ENCODE results near the gene CNN3.

Gene CNN3

DNA sequence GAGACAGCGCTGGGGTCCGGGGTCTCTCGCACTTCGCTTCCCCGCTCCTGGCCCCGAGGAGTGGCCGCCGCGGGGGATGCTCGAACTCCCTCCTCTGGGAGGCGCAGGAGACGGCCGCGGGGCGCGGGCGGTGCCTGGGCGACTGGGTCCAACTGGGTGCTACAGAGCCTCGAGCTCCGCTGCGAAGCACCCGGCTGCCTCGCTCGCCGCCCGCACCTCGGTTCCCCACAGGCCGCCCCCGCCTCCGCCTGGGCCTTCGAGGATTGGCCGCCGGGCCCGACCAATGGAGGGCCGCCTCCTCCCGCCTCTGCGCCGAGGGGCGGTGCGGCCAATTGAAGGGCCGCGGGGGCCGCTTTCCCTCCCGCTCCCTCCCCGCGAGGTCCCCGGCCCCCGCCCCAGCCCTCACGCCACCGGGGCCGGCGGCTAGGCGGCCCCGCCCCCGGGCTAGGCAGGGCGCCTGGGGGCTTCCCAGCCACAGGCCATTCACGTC is at the start of gene CNN3:
CNN3 (minus strand) TSS at position 196 of the 490 bp plus-strand sequence. CDS start 216 bp downstream, outside the sequence.
- H3K36me3 Mint-ChIP-seq (ENCODE audit: low read depth), result peaks cover 10% of the 10 kb centered on the region
- H3K27me3 Mint-ChIP-seq (ENCODE audit: low read depth), result no peaks in the 10 kb centered on the region
- no peaks in the 10 kb centered on the region for H3K9me3 Mint-ChIP-seq
- peaks cover 60% of the 10 kb centered on the region for H3K4me1 Mint-ChIP-seq
- H3K27ac Mint-ChIP-seq, result peak within 1 kb of the TSS; percentile 100
- peak within 1 kb of the TSS; percentile 98 to 100 (median 99) for H3K4me3 Mint-ChIP-seq
- no peak for TF ChIP-seq CTCF (IDR thresholded peaks at IDR 0.05; ENCODE audit: unreplicated experiment in 3 of 3)

GRCh38 chr1:94974824-94975223 is 47.9 kb upstream of the CNN3 start:
- H3K27ac Mint-ChIP-seq, result peak overlapping the region; percentile 55 to 91 (median 88)
- no peak for TF ChIP-seq CTCF (IDR thresholded peaks at IDR 0.05; ENCODE audit: unreplicated experiment in 3 of 3)

DNA sequence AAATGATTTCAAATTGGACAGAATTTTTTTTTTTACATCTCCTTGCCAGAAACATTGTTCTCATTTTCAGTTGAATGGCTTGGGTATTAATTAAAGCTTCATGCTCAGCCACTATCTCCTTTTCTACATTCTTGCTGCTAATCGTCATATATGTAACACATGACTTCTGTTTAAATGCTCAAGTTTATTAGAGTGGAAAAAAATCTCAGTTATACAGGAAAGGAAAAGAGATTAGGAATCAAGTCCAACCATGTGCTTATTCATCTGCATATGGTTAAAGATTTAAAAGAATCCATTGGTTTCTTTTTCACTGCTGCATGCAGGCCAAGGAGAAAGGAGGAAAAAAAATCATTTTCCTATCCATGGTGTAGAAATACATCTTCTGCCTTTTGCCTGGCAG is 47.3 kb upstream of the CNN3 start:
- TF ChIP-seq CTCF (IDR thresholded peaks at IDR 0.05; ENCODE audit: unreplicated experiment in 3 of 3), result no peak
- H3K36me3 Mint-ChIP-seq (ENCODE audit: low read depth), result peaks cover 3% of the 10 kb centered on the region
- peak overlapping the region; percentile 55 to 91 (median 88) for H3K27ac Mint-ChIP-seq
- H3K9me3 Mint-ChIP-seq, result no peaks in the 10 kb centered on the region
- no peaks in the 10 kb centered on the region for H3K27me3 Mint-ChIP-seq (ENCODE audit: low read depth)
- peaks cover 44% of the 10 kb centered on the region for H3K4me1 Mint-ChIP-seq
- H3K4me3 Mint-ChIP-seq, result peak overlapping the region in 1 of 3 experiments; percentile 9

More at GRCh38 chr1:94974824-94975223, 47.9 kb upstream of the CNN3 start:
- Mint-ChIP-seq H3K36me3 (ENCODE audit: low read depth) (peaks cover 3% of the 10 kb centered on the region), H3K4me1 (peaks cover 47% of the 10 kb centered on the region), H3K4me3 (no peak overlapping the region), H3K27me3 (ENCODE audit: low read depth) (no peaks in the 10 kb centered on the region), H3K9me3 (no peaks in the 10 kb centered on the region)

DNA sequence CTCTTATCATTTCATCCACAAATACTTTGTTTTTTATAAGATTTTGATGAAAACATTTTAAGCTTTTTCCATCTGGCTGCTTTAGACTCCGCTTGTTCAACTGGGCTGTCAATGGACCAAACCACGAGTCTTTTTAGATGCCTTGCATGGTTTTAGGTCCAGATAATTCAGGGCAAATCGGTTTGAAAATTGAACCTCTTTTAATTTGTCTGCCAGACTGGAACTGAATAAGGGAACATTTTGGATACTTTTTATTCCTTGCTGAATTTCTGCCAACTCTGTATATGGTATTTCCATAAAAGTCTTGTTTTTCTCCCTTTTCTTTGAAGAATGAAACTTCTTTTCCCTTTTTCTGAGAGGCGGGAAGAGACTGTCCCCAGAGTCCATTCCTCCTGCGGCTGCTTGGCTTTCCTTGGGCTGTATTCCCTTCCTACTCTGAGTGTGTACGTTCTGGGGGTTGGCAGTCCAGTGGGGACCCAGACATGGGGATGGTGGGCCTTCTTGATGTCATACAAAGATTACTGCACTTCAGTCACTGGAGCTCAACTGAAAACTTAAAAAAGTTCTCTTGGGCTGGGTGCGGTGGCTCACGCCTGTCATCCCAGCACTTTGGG is 46.5 kb upstream of the CNN3 start:
- H3K4me3 Mint-ChIP-seq, result no peak overlapping the region
- no peak for TF ChIP-seq CTCF (IDR thresholded peaks at IDR 0.05; ENCODE audit: unreplicated experiment in 3 of 3)
- H3K4me1 Mint-ChIP-seq, result peaks cover 48% of the 10 kb centered on the region
- no peaks in the 10 kb centered on the region for H3K9me3 Mint-ChIP-seq
- H3K36me3 Mint-ChIP-seq (ENCODE audit: low read depth), result peaks cover 3% of the 10 kb centered on the region
- no peaks in the 10 kb centered on the region for H3K27me3 Mint-ChIP-seq (ENCODE audit: low read depth)
- H3K27ac Mint-ChIP-seq, result peak overlapping the region in 2 of 3 experiments; percentile 40 to 91

GRCh38 chr1:94971491-94971924 is 44.6 kb upstream of the CNN3 start:
- Mint-ChIP-seq H3K9me3 (no peaks in the 10 kb centered on the region), H3K27me3 (ENCODE audit: low read depth) (no peaks in the 10 kb centered on the region), H3K27ac (peak overlapping the region; percentile 10 to 76 (median 60)), H3K36me3 (ENCODE audit: low read depth) (no peaks in the 10 kb centered on the region), H3K4me3 (no peak overlapping the region), H3K4me1 (peaks cover 54% of the 10 kb centered on the region)
- no peak for TF ChIP-seq CTCF (IDR thresholded peaks at IDR 0.05; ENCODE audit: unreplicated experiment in 3 of 3)

DNA sequence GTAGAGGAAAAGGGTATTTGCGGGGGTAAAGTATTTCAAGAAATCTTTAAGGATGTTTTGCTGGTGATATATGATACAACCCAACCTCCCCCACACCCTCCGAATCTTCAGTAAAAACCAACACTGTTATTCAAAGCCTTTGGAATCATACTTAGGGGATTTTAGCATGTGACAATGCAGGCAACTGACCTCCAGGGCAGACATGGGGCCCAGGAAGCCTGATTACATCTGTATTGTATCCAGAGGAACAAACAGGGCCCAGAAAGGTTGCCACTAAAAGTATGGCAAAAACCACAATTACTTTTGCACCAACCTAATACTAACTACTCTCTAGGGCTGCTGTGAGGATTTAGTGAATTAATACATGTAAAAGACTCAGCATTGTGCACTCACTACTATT is 43.9 kb upstream of the CNN3 start:
- peaks cover 58% of the 10 kb centered on the region for H3K4me1 Mint-ChIP-seq

More for the DNA sequence above, 43.9 kb upstream of the CNN3 start:
- Mint-ChIP-seq H3K4me3 (no peak overlapping the region), H3K27ac (peak overlapping the region; percentile 4 to 61 (median 56)), H3K27me3 (ENCODE audit: low read depth) (no peaks in the 10 kb centered on the region), H3K36me3 (ENCODE audit: low read depth) (no peaks in the 10 kb centered on the region), H3K9me3 (no peaks in the 10 kb centered on the region)
- TF ChIP-seq CTCF (IDR thresholded peaks at IDR 0.05; ENCODE audit: unreplicated experiment in 3 of 3), result no peak

All from nephron (organoid).